Measurements from ENCODE around the gene RPS6KB2.

Gene RPS6KB2

DNA sequence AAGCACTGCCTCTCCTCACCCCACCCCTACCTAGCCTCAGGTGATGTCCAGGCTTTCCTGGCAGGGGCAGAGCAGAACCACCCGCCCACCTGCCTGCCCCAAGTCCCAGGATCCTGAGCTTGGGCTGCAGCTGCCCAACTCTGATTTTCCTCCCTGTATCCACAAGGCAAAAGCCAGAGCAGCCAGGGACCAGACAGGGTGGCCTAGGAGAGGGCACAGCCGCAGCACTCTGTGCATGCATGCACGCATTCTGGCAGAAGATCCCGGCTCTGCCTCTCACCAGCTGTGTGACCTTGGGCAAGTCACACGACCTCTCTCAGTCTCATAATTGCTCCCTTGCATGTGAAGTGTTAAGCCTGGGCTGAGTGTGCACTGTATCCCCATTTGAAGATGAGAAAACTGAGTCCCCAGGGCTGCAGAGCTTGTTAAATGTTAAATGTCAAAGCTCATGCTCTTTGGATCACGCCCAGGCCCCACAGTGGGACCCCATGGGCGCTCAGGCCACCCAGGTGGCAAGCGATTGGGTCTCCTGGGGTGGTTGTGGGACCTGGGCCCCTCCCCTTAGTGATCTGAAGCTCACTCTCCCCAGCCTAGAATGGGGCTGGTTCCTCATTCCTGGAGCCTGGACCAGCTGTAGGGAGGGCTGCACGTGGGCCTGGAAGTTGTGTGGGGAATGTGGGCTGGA is 15.7 kb upstream of the RPS6KB2 start:
- no peak for DNase-seq (ENCODE audit: low read depth)
- no peak overlapping the region for H3K4me3 ChIP-seq (ENCODE audit: low read length)
- TF ChIP-seq, protein P1, sequence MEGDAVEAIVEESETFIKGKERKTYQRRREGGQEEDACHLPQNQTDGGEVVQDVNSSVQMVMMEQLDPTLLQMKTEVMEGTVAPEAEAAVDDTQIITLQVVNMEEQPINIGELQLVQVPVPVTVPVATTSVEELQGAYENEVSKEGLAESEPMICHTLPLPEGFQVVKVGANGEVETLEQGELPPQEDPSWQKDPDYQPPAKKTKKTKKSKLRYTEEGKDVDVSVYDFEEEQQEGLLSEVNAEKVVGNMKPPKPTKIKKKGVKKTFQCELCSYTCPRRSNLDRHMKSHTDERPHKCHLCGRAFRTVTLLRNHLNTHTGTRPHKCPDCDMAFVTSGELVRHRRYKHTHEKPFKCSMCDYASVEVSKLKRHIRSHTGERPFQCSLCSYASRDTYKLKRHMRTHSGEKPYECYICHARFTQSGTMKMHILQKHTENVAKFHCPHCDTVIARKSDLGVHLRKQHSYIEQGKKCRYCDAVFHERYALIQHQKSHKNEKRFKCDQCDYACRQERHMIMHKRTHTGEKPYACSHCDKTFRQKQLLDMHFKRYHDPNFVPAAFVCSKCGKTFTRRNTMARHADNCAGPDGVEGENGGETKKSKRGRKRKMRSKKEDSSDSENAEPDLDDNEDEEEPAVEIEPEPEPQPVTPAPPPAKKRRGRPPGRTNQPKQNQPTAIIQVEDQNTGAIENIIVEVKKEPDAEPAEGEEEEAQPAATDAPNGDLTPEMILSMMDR (conservative IDR thresholded peaks at IDR 0.05; ENCODE audit: low read length) = no peak

DNA sequence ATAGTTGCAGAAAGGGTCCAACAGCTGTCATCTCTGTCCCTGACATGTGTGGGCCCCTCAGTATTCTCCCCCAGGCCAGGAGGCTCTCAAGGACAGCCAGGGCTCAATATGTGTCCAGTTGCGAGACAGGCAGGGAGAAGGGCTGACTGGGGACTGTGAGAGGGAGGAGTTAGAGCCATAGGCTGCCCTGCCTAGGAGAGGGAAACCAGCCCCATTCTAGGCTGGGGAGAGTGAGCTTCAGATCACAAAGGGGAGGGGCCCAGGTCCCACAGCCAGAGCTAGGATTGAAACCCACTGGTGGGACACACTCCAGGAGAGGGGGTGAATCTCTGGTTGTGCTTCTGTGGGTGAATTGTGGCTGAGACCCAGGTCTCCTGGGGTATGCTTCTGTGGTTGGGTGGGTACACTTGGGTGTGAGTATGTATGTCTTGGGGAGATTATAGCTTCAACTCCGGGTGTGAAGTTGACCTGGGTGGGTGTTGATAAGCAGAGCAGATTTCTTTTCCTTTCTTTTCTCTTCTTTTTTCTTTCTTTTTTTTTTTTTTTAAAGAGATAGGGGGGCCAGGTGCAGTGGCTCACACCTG is 14.9 kb upstream of the RPS6KB2 start:
- no peak for DNase-seq (ENCODE audit: low read depth)
- H3K4me3 ChIP-seq (ENCODE audit: low read length) = no peak overlapping the region
- TF ChIP-seq, protein P1 (conservative IDR thresholded peaks at IDR 0.05; ENCODE audit: low read length) = no peak

DNA sequence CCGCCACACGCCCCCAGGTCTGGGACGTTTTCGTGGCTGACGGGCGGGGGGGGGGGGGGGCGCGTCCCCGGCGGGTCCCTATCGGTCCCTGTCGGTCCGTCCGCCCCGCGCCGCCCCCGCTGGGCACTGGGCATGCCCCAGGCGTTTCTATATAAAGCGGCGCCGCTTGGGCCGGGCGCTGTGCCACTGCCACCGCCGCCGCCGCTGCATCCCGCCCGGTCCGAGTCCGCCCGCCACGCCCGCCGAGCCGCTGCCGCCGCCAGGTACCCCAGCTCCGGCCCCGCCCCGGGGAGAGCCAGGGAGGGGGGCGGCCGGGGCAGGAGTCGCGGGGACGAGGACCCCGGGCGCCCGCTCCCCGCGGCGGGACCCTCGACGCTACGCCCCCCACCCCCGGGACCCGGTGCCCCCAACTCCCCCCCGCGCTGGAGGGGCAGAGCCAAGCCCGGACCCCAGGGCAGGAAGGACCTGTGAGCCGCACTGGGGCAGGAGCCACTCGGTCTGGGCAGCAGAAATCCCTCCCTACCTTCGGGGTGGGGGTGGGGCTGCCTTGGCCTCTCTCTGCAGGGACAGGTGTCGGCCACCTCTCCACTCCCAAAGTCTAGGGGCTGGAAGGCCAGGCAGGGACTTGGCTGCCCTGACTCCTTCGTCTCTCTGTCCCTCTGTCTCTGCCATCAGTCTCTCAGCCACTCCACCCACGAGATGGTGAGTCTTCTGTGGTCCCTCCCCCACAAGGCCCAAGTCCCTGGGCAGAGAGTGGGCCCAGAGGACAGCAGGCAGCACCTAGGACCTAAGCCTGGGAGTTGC is 12.6 kb upstream of the RPS6KB2 start, which contains the start of gene CARNS1:
Gene CARNS1 (plus strand): TSS at position 178 of the 804 bp plus-strand sequence. CDS start 522 bp downstream, at position 700.
- no peak for DNase-seq (ENCODE audit: low read depth)
- TF ChIP-seq, protein P1 (conservative IDR thresholded peaks at IDR 0.05; ENCODE audit: low read length) = no peak
- peak within 1 kb of the TSS; percentile 37 for H3K4me3 ChIP-seq (ENCODE audit: low read length)

DNA sequence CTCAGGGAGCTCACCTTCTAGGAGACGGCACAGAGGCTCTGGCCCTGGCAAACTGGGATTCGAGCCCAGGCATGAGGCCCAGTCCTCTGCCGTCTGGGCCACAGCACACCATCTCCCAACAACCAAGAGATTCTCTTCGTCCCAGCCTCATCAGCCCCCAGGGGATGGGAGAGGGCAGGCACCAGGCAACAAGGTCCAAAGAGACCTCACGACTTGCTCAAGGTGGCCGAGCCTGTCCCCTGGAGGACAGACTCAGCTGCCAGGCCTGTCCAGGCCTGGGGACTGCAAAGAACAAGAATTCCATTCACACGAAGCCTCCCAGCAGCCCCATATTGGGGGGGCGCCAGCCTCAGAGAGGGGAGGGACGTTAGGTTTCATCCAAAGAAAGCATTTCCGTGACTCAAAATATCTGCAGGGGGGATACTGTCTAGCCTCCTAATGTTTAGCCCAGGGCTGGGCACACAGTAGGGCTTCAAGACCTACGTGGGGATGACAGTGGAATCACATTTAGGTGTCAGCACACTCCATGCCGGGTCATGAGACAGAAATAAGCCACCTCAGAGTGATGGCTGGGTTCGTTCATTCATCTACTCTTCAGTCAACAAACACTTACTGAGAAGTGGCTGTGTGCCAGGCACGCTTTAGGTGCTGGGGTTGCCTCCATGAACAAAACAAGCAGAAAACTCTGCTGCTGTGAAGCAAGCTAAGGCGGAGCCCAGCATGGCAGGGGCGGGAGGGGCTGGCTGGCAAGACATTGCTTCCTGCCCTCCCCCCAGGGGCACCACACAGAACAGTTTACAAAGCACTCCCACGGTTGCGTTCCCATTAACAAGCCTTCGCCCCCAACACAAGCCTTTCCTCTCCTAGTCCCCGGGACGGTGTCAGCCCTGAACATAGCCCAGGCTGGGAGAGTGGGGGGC is 11.6 kb upstream of the RPS6KB2 start:
- no peak for DNase-seq (ENCODE audit: low read depth)
- TF ChIP-seq, protein P1 (conservative IDR thresholded peaks at IDR 0.05; ENCODE audit: low read length) = no peak
- H3K4me3 ChIP-seq (ENCODE audit: low read length) = no peak overlapping the region

DNA sequence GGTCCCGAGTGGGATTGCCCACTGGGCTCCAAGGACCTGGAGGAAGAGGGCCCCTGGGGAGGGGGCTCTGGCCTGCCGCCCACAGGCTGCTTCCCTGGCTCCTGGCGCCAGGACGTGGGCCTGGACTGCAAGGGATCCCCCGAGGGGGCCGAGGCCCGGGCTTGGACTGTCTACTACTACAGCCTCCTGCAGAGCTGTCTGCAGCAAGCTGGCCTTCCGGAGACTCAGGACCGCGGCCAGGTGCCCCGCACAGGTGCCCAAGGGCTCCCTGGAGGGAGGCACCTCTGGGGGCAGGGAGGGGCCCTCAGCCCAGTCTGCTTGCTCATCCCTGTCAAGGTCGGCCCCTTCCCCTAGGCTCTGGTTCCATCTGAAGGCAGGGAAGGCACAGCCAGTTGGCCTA is 10.9 kb upstream of the RPS6KB2 start:
- TF ChIP-seq, protein P1 (conservative IDR thresholded peaks at IDR 0.05; ENCODE audit: low read length) = no peak
- DNase-seq (ENCODE audit: low read depth) = no peak
- no peak overlapping the region for H3K4me3 ChIP-seq (ENCODE audit: low read length)

DNA sequence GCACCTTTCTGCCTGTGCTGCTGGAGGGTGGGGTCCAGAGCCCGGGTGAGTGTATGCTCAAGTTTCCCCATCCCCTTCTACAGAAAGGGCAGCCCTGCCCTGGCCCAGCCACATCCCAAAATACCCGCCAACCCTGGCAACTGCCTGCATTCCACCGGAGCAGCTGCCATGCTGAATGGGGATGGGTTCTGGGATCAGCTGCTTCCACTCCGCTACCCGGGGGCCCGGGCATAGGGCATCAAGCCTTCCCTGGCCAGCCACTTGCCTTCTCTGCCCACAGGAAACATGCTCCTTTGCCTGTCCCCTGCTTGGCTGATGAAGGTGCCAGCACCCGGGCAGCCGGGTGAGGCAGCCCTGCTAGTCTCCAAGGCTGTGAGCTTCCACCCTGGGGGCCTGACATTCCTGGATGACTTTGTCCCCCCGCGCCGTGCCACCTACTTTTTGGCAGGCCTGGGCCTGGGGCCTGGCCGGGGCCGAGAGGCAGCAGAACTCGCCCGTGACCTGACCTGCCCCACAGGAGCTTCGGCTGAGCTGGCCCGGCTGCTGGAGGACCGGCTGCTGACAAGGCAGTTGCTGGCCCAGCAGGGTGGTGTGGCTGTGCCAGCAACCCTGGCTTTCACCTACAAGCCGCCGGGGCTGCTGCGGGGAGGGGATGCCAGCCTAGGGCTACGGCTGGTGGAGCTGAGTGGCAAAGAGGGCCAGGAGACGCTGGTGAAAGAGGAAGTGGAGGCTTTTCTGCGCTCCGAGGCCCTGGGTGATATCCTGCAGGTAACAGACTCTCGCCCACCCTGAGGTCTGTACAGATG is 9.6 kb upstream of the RPS6KB2 start:
- TF ChIP-seq, protein P1 (conservative IDR thresholded peaks at IDR 0.05; ENCODE audit: low read length) = no peak
- DNase-seq (ENCODE audit: low read depth) = no peak
- H3K4me3 ChIP-seq (ENCODE audit: low read length) = no peak overlapping the region
